Activated T-cell treated with anti-CD3 and anti-CD28 coated beads for 24 hours (primary cell): ENCODE data around the gene ZNF407.

Experiments used
- DNase-seq: peaks from one replicate; pipeline ENCODE4 v3.0.0-alpha.2; 2020; ENCODE audit warnings: low read depth

The ZNF407 gene

GRCh38 chr18:74929110-74929509, 331.4 kb downstream of the ZNF407 start:
- DNase-seq = no peak

DNA sequence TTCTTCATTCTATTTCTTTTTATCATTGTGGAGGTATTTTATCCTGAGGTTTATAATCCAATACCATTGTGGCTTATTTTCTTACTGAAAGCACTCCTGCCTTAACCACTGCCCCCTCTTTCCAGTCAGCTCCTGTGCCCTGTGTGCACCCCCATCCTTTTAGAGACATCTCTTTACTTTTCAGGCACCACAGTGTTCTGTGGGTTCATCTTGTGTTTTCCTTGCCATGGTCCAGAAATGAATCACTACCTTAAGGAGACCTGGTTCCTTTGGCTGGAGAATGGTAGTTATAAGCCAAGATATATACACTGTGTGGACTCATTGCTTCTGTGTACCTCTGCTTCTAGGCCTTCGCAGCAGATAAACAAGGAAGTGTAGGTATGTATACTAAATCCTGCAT, 332.9 kb downstream of the ZNF407 start:
- DNase-seq = no peak

GRCh38 chr18:74933930-74934329, 336.3 kb downstream of the ZNF407 start:
- no peak for DNase-seq

DNA sequence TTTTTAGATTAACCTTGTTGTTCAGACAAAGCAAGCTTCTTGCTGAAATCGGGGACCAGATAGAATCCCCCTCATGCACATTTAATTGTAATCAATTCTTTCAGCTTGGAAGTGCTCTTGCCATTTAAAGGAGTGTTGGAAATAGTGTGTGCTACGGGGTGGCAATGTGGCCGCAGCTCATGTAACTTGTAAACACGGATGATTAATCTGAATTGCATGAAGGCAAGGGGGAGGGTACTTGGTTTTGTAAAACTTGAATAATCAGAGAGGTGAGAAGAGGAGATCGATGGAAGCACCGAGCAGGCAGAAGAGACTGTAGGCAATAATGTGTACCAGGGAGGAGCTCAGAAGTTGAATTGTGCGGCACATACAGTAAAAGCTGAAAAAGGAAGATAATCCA, 337.8 kb downstream of the ZNF407 start:
- DNase-seq = no peak

GRCh38 chr18:74936343-74936742, 338.7 kb downstream of the ZNF407 start:
- no peak for DNase-seq

DNA sequence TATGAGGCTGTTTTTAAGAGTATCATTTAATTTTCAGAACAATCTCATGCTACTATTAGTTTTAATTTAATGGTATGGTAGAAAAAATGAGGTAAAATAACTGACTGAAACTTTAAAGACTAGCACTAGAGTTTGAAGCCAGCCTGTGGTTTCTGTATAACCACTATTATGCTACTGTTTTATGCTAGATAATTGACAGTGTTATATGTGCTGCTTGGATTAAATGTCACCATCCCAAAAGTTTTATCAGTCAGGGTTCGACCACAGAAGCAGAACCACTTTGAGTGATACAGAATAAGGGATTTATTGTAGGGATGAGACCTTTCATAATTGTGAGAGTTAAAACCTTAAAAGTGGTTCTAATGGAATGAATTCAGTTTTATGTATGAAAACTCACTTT, 339.6 kb downstream of the ZNF407 start:
- DNase-seq = no peak

GRCh38 chr18:74940856-74941255, 343.2 kb downstream of the ZNF407 start:
- DNase-seq = no peak

DNA sequence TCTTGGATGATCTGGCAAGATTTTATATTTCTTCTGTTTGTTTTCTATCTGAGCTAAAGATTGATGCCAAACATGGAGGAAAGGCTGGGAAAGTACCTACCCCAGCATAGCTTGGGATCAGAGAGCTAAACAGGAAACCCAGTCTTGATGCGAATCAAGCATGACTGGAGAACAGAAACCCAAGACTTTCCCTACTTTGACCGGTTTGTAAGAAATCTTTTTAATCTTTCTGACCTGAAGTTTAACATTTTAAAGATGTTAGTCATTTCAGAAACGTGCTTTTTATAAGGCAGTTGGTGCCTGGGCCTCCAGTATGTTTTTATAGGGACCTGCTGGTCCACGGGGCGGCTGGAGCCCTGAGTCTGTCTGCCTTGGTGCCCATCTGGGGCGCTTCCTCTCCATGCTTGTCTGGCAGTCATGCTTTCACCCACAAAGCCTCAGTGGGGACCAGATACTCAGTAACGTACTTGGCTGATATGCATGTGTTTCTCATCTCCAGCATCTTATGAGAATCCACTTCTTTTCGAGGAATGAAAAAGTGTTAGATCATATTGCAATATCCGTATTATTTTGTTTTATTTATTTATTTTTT, 344.7 kb downstream of the ZNF407 start:
- no peak for DNase-seq

DNA sequence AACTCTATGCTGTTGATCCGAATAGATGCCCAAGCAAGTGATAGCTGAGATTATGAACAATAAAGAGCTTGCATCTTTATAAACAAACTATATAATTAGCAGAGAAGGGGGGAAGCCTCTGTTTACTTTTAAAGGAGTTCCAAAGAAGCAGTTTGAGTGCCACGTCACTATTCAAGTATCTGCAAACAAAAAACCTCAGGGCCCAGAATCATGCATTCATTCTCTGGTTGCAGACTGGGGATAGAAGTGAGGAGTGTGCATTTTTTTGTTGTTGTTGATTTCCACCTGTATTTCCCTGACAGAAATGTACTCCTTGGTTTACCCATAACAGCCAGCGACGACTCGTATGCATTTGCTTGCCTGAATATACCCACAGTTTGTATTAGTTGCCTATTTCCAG, 347.0 kb downstream of the ZNF407 start:
- no peak for DNase-seq

GRCh38 chr18:74945774-74946545, 348.3 kb downstream of the ZNF407 start:
- no peak for DNase-seq

DNA sequence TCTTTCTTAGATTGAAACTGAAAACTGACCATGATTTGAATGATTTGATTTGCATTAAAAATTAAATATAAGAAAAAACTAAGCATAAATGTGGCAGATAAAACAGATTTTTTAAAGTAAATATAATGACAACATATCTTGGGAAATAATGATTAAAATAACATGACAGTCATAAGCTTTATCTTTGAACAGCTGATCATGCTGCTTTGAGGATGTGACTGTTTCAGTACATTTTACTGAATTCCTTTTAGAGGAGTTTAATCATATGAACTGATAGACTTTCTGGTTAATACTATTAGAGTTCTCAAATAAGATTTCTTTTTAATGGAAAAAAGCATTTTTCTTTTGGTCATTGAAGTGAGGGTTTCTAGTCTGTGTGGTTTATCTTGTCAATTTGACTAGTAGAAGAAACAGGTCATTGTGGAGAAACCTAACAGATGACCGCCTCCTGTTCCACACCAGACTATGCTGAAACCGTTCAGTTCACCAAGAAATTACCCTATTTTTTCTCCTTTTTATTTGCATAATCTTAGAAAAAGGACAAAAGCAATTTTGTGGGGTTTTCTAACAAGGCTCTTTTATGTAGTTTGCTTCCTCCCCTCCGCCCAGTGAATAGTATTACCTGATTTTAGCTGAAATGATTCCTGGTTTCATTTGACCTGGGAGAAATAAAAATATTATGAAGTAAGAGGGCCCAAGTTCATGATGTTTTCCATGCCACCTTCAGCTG, 349.1 kb downstream of the ZNF407 start:
- no peak for DNase-seq

DNA sequence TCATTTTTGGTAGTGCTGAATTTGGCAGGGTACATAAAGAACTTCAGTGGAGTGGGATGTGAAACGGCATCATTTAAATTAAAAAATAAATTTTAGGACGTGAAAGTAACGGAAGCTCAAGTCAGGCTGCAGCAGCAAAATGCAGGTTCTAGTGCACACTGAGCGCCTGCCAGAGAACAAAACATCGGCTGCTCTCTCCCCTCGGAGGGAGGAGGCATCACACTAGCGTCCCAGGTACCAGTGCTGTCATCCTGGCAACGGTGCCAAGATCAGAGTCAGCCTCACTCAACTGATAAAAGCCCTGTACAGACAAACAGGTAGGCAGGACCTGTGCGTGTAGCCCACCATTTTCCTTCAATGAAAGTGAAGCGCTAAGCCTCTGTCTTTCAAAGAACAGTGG, 349.7 kb downstream of the ZNF407 start:
- no peak for DNase-seq

DNA sequence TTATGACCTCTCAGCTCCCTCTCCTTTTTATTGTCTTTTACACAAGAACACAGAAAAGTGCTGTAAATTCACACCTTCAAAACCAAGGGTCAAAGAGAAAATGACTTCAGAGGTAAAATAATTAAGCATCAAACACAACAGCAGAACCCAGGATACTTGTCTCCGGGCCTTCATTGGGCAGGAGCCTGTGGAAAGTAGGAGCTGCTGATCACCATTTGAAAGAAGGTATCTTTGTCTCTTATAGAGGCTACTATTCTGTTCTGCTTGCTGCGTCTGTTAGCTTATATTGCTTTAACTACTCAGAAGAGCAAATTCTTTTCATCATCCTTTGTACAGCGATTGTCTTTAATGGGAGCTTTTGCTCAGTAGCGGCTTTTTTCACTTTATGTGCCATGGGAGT, 350.2 kb downstream of the ZNF407 start:
- DNase-seq = no peak

DNA sequence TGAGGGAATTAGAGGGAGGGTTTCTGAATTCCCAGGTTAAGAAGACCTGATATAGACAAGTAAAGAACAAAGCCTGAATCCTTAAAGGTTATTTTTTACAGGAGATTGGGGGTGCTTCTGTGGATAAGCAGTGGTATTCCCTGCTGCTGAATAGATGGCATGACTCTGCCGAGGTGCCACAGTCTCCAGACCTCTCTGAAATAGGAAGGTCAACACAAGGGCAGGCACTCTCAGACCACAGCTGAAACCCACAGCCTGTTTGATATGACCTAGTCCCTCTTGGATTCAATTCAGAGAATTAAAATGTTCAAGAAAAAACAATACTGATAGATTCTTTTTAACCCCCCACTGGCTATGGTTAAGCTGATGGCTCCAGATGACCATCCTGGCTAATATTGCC, 351.9 kb downstream of the ZNF407 start:
- DNase-seq = no peak

DNA sequence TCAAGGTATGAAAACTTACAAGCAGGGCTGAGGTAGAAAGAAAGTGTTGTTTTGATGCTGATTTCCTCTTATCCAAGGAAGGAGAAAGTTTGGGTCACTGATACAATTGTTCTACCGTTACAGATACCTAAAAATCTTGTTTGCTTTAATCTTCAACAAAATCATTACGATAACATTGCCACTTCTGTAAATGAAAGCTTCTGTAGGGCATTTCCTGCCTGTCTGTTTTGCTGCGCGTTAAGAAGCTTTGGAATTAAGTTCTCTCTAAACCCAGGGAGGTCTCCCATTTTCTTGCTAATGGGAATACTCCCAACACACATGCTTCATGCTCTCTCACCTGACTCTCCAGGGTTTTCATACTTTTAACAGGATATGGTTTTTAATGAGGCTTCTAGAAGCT, 352.8 kb downstream of the ZNF407 start:
- DNase-seq = no peak

GRCh38 chr18:74951165-74951760, 353.6 kb downstream of the ZNF407 start:
- no peak for DNase-seq

DNA sequence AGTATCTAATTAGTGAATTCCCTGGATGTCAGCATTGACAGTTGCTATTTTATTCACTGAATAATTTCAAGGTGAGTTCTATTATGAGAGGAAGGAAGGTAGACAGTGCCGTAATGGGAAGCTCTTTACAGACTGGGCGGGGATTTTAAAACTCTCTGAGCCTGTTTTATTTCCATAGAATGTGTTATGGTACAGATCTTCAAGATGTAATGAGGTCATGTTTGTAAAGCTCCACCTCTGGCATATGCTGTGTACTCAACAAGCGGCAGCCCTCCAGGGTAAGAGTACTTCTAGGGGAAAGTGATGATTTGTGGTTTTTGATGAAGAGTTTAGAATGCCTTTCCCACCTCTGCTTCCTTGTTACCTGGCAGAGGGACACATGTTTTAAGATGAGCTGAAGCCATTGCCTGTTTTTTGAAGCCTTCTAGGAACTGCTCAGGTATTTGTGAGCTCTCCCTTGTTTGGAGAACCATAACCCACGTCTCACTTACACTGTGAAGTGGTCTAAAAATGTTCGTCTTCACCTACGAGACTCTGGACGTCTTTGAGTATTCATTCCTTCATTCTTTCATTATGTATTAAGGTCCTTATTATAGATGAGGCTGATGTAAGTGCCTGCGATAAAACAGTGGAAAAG, 360.0 kb downstream of the ZNF407 start:
- no peak for DNase-seq

GRCh38 chr18:74959216-74959615, 361.5 kb downstream of the ZNF407 start:
- DNase-seq = no peak

- DNase-seq = no peak
These were observed 363.9 kb downstream of the ZNF407 start for GRCh38 chr18:74961596-74961995.

GRCh38 chr18:74963820-74964446, 366.3 kb downstream of the ZNF407 start:
- no peak for DNase-seq

DNA sequence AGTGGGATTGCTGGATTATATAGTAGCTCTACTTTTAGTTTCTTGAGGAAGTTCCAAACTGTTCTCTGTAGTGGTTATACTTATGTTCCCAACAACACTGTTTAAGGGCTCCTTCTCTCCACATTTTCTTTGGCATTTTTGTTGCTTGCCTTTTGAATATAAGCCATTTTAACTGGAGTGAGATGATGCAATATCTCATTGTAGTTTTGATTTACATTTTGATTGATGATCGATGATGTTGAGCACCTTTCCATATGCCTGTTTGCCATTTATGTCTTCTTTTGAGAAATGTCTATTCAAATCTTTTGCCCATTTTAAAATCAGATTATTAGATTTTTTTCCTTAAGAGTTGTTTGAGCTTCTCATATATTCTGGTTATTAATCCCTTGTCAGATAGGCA, 368.0 kb downstream of the ZNF407 start:
- no peak for DNase-seq

DNA sequence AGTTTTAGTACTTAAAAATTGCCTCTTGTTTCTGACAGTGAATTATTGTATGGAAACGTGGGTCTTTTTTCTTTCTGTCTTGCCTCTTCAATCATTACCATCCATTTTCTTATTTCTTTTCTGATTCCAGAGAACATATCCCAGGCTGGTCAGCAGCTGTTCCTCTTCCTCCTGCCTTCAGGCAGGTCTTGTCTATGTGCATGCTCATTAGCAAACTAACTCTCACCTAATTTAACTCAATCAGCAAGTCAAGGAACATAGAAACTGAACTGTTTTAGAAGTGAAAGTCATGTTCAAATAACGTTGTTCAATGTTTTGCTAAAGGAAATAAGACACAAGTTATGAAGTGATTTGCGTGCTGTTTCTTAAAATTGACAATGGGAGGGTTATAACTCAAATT, 369.8 kb downstream of the ZNF407 start:
- no peak for DNase-seq
